Fibroblast of skin of scalp (primary cell): ENCODE results near the gene PRKCE.
"Not testable (repeated sequence)": the region's sequence is repeated elsewhere in the genome, so short reads cannot be mapped to it uniquely, and the experiment has no call there.

Source experiments
- DNase-seq: peaks from one replicate; pipeline ENCODE4 v3.0.0-alpha.2; 2013

Gene PRKCE

DNA sequence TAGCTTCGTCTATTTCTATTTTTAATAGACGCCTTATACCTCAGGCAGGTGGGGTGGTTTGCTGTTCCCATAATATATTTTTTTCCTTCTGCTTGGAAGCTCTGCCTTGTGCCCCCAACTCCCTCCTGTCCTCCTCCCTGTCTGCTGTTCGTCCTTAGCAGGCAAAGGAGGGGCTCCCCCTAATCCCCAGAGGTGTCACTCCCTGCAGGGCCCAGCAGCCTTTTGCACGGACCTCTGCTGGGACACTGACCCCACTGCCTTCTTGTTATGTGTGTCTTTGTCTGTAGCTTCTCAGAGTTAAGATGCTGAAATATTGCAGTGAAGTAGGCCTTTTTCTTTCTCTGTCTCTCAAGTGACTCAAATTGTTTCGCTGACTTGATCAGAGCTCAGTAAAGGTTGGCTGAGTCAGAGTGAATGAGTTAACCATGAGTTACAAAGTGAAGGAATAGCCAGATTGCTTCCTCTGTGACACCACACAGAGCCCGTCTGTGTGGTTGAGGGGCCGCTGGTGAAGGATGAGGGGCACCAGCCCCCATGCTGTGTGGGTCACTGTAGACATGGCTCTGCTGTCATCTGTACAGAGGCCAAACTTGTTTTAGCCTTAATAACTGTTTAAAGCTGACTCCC is 47.7 kb downstream of the PRKCE start:
- peak; percentile 71 for DNase-seq

- DNase-seq: no peak
These were observed 49.0 kb downstream of the PRKCE start for GRCh38 chr2:45700407-45701013.

- no peak for DNase-seq
These were observed 53.8 kb downstream of the PRKCE start for GRCh38 chr2:45705233-45705632.

- DNase-seq: peak; percentile 54
These were observed 54.6 kb downstream of the PRKCE start for GRCh38 chr2:45706033-45706432.

DNA sequence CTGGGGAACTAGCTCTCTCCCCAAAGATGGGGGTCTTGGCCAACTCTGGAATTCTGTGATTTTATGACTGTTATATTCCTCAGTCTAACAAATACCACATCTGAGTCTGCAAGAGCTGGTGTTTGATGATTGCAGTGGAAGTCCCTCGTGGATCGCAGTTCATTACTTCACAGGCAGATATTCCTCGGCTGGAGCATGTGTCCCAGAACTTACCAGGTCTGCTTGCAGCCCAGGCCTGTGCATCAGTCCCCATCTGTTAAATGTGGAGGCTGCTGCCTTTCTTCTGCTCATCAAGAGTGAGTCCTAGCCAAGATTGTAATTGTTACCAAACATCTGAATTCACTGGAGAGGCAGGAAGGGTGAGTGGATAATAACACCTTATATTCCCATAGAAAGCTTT is 55.5 kb downstream of the PRKCE start:
- no peak for DNase-seq

GRCh38 chr2:45707661-45708060 is 56.2 kb downstream of the PRKCE start:
- DNase-seq: no peak

GRCh38 chr2:45708501-45708900 is 57.0 kb downstream of the PRKCE start:
- no peak for DNase-seq

DNA sequence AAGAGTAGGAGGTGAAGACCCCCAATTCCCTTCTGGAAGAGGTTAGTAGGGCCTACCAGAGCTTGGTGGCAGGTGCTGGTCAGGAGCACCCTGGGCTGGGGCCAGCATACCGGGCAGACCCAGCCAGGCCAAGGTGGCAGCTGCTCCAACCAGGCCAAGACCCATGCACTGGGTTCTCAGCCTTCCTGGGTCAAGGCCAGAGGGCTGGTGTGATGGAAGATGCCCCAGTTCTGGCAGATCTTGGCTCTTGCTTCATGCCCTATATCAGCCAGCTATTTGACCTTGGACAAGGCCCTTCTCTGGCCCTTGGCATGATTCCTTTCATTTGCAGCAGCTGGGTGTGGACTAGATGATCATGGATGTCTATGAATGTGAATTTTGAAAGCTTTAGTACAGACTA is 57.7 kb downstream of the PRKCE start:
- no peak for DNase-seq

DNA sequence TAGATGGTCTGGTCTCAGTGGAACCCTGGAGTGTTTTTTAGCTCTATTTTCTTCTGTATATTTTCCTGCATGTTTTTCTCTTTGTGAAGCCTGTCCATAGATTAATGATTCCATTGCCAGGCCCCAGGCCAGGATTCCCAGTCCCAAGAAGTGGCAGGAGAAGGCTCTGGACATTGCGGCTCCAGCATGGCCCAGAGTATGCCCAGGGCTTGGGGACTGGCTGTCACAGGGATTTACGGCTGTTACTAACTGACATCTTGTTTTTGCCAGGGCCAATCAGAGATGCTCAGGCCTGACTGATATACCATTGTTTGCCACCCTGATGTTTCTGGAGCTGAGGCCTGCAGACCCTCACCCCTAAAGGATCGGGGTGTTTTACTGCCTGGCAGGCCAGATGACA is 59.0 kb downstream of the PRKCE start:
- no peak for DNase-seq

GRCh38 chr2:45711224-45711623 is 59.7 kb downstream of the PRKCE start:
- no peak for DNase-seq

GRCh38 chr2:45712570-45712969 is 61.1 kb downstream of the PRKCE start:
- DNase-seq: no peak

- DNase-seq: no peak
These were observed 61.7 kb downstream of the PRKCE start for GRCh38 chr2:45713136-45713535.

DNA sequence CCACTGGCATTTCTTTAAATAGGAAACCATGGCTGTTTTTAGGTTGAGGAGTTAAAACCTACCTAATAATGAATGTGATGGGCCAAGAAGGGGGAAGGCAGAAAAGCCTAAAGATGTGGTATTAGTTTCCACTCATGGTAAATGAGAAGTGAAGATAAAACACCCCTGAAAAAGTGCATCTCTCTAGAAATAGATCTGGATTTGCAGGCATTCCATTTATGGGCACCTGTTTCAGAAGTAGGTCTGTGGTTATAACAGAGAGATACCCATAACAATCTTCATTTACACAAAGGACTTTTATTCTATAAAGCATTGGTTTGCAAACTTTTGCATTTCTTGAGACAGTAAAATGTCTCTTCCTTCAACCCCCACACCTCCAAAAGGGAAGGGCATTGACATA is 62.1 kb downstream of the PRKCE start:
- DNase-seq: no peak

- no peak for DNase-seq
These were observed 63.2 kb downstream of the PRKCE start for GRCh38 chr2:45714679-45715078.

GRCh38 chr2:45715601-45716379 is 64.3 kb downstream of the PRKCE start:
- DNase-seq: no peak

DNA sequence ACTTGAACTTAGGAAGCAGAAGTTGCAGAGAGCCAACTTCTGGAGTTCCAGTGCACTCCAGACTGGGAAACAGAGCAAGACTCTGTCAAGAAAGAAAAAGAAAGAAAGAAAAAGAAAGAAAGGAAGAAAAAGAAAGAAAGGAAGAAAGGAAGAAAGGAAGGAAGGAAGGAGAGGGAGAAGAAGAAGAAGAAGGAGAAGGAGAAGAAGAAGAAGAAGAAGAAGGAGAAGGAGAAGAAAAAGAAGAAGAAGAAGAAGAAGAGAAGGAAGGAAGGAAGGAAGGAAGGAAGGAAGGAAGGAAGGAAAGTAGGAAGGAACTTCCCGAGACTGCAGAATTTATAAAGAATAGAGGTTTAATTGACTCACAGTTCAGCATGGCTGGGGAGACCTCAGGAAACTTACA is 65.0 kb downstream of the PRKCE start:
- not testable (repeated sequence) for DNase-seq

DNA sequence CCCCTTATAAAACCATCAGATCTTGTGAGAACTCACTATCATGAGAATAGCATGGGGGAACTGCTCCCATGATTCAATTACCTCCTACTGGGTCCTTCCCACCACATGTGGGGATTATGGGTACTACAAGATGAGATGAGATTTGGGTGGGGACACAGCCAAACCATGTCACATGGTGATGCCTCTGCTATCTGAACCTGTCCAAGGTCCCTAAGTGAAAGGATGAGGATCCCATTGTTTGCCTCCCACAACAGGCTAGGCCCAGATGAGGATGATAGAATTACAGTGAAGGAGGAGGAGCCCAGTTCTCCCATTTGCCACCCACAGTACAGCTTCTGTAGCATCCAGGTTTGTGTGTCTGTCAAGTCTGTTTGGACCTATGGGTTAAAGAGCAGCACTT is 65.4 kb downstream of the PRKCE start:
- DNase-seq: no peak

- no peak for DNase-seq
These were observed 68.7 kb downstream of the PRKCE start for GRCh38 chr2:45720210-45720609.

DNA sequence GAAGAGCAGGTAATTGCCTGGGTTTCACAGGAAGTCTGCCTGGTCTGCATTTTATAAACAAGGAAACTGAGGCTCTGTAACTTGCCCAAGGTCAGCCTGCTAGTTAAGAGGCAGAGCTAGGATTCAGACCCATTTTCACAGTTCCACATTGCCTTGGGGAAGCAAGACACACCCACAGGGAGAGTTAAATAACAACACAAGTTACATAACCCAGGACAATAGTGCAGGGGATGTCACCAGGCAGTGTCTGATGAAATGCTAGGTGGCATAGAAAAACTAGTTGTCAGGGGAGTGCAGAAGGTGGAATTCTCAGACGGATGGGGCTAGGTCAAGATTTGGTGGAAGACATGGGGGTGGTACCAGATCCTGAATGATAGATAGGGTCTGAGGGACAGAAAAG is 69.7 kb downstream of the PRKCE start:
- DNase-seq: no peak

DNA sequence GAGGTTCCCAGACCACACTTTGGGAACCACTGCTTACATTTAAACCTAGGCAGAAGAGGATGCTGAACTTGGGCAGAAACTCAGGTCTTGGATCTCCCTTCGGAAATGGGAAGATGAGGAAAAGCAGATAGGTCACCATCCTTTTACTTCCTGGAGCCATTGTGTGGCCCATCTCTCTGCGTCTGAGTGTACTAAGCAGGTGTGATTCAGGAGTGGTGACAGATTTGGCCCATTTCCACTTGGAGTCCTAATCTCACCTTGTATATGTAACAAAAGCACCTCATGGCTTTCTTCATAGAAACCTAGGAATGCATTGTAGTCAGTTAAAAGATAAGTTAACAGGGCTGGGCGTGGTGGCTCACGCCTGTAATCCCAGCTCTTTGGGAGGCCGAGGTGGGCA is 71.0 kb downstream of the PRKCE start:
- no peak for DNase-seq

DNA sequence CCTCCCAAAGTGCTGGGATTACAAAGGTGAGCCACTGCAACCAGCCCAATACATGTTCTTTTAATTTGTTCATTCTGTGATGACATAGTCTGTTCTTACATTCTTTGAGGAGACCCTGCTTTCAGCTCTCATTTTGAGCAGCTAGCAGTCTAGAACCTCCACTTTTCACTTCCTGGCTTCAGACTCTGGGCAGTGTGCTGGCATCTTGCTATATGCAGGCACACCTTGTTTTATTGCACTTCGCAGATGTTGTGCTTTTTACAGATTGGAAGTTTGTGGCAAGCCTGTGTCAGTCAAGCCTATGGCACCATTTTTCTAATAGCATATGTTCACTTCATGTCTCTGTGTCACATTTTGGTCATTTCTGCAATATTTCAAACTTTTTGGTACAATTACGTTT is 72.4 kb downstream of the PRKCE start:
- no peak for DNase-seq

DNA sequence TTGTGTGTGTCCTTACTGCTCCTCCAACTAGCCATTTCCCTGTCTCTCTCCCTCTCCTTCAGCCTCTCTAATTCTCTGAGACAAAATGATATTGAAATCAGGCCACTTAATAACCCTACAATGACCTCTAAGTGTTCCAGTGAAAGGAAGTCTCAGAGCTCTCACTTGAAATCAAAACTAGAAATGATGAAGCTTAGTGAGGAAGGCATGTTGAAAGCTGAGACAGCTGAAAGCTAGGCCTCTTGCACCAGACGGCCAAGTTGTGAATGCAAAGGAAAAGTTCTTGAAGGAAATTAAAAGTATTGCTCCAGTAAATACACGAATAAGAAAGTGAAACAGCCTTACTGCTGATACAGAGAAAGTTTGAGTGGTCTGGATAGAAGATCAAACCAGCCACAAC is 72.9 kb downstream of the PRKCE start:
- DNase-seq: no peak

DNA sequence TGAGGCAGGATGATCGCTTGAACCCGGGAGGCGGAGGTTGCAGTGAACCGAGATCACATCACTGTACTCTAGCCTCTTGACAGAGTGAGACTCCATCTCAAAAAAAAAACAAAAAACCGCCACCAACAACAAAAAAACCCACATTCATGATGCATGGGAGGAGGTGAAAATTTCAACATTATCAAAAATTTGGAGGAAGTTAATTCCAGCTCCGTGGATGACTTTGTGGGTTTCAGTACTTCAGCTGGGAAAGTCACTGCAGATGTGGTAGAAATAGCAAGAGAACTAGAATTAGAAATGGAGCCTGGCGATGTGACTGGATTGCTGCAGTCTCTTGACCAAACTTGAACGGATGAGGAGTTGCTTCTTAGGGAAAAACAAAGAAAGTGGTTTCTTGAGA is 74.3 kb downstream of the PRKCE start:
- DNase-seq: no peak

GRCh38 chr2:45726188-45726587 is 74.7 kb downstream of the PRKCE start:
- no peak for DNase-seq
